BJ (cell line): Measurements from ENCODE around the gene RBM22. TPM values are rescaled to one million over a fixed set of nuclear protein-coding genes. Genes with fewer than 3 reads are reported as not detected.

ENCODE experiments used
- CTCF ChIA-PET: fragments of 350-600 bp; formaldehyde crosslinking; extraction: SDS; loops from one replicate; lab custom pipeline; 2021; ENCODE audit warnings: antibody characterized with exemption, inconsistent platforms; lab: Yijun Ruan, JAX
- POLR2A ChIA-PET: fragments of 300-600 bp; sonication (Branson Sonifier 250); formaldehyde crosslinking; extraction: SDS; loops from one replicate; lab custom pipeline; 2021; ENCODE audit warnings: antibody characterized with exemption; lab: Charles Lee
- DNase-seq: peaks from one replicate; pipeline ENCODE4 v3.0.0-alpha.2; 2011; ENCODE audit warnings: low read depth
- H3K27me3 ChIP-seq: 2 replicates; pipeline ENCODE4 v1.6.0; 2011; ENCODE audit warnings: low read length; ENCODE audit not compliant: control insufficient read depth, insufficient read depth
- H3K36me3 ChIP-seq: 2 replicates; pipeline ENCODE4 v1.5.1; 2011; ENCODE audit warnings: low read length; ENCODE audit not compliant: control insufficient read depth, insufficient read depth
- H3K4me3 ChIP-seq: 2 replicates; pipeline ENCODE4 v1.5.1; 2011; ENCODE audit warnings: low read depth, mild to moderate bottlenecking, control low read depth, low read length
- CTCF ChIP-seq: IDR thresholded peaks from 2 replicates; pipeline ENCODE4 v1.5.1; 2011; ENCODE audit warnings: low read depth, mild to moderate bottlenecking, control low read depth, inconsistent platforms, low read length, moderate library complexity; ENCODE audit not compliant: insufficient read depth
- polyA plus RNA-seq: library from polyadenylated mRNA; depleted of rRNA; stranded (reverse); fragments of >200 nt; gene quantifications from 2 replicates; pipeline ENCODE4 v1.2.3, GENCODE V29; 2011; rRNA removed

Gene RBM22
- polyA plus RNA-seq, 1 experiment: 31.4 TPM

GRCh38 chr5:150641006-150641570, 59.8 kb downstream of the RBM22 start:
- Histone ChIP-seq H3K36me3 (no peaks in the 10 kb centered on the region), H3K27me3 (no peaks in the 10 kb centered on the region), H3K4me3 (peak overlapping the region; percentile 50)
- ChIA-PET POLR2A (no interaction called here), CTCF (interaction anchor here (1.1 to 8.5 kb wide), 4 partner anchors 15 to 80 kb away, joined by 3 to 60 read pairs (median 4); no protein-coding TSS in a partner anchor)
- TF ChIP-seq CTCF: no peak
- DNase-seq: no peak

Other genes with a start within 250 kb of the RBM22 start
- gene NDST1, start 192.9 kb downstream of the RBM22 start, polyA plus RNA-seq: 56.6 and 89.7 TPM in 2 replicates
- gene SYNPO, start 60.4 kb downstream of the RBM22 start, polyA plus RNA-seq: 4.8 and 8.4 TPM in 2 replicates
- 0.04 and 0.13 TPM in 2 replicates for gene MYOZ3, start 39.8 kb downstream of the RBM22 start, polyA plus RNA-seq
- gene DCTN4, start 58.0 kb upstream of the RBM22 start, polyA plus RNA-seq: 50.2 and 54.8 TPM in 2 replicates
- gene SMIM3, start 77.7 kb upstream of the RBM22 start, polyA plus RNA-seq: 43.7 and 45.0 TPM in 2 replicates
- gene IRGM, start 145.5 kb upstream of the RBM22 start, polyA plus RNA-seq: not detected in 2 replicates
- 2.6 and 4.8 TPM in 2 replicates for gene ZNF300, start 203.9 kb upstream of the RBM22 start, polyA plus RNA-seq